Measurements from ENCODE around the gene MAST2.
"Not testable (repeated sequence)": the region's sequence is repeated elsewhere in the genome, so short reads cannot be mapped to it uniquely, and the experiment has no call there.

Gene MAST2

DNA sequence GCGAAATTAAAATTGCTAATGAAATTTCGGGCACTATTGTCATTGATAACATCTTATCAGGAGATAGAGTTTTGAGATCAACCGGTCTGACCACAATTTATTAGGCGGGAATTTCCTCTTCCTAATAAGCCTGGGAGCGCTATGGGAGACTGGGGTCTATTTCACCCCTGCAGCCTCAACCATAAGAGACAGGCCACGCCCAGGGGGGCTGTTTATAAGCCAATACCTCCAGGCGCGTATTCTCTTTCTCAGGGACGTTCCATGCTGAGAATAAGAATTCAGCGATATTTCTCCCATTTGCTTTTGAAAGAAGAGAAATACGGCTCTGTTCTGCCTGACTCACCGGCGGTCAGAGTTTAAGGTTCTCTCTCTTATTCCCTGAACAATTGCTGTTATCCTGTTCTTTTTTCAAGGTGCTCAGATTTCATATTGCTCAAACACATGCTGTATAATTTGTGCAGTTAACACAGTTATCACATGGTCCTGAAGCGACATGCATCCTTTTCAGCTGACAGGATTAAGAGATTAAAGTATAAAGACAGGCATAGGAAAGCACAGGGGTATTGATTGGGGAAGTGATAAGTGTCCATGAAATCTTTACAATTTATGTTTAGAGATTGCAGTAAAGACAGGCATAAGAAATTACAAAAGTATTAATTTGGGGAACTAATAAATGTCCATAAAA, 124.0 kb downstream of the MAST2 start:
- H3K36me3 ChIP-seq (ENCODE audit: control insufficient read depth in 2 of 2, insufficient read depth in 2 of 2, low read length in 2 of 2); H3K27ac ChIP-seq (ENCODE audit: low read depth in 2 of 2, low read length in 2 of 2); H3K9ac ChIP-seq (ENCODE audit: low read depth in 1 of 2, low read length in 2 of 2); H3K4me1 ChIP-seq (ENCODE audit: control insufficient read depth in 2 of 2, insufficient read depth in 2 of 2, low read length in 2 of 2); H3K4me3 ChIP-seq (ENCODE audit: low read length in 2 of 2); H3K9me3 ChIP-seq (ENCODE audit: control insufficient read depth in 2 of 2, low read length in 2 of 2); H3K27me3 ChIP-seq (ENCODE audit: control insufficient read depth in 2 of 2, insufficient read depth in 2 of 2, low read length in 2 of 2): not testable (repeated sequence)

DNA sequence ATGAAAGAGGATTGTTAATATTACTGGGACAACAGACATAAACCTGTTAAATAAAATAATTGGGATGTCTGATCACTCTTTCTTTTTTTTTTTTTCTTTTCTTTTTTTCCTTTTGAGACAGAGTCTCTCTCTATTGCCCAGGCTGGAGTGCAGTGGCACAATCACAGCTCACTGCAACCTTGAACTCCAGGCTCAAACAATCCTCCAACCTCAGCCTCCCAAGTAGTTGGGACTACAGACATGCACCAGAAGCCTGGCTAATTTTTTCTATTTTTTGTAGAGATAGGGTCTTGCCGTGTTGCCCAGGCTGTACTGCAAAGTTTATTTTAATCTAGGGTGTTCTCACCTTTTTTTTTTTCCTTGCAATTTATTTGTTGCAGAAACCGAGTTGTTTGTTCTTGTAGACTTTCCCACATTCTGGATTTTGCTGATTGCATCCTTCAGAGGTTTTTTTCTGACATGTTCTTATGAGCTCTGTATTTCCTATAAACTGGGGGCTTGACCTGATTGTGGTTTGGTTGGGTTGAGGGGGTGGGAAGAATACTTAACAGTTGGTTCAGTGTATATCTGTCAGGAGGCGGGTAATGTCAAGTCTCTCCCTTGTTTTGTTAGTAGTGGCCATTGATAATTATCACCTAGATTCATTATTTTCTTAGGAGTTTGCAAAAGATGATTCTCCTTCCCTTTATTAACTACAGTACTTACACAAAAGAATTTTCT, 125.2 kb downstream of the MAST2 start:
- H3K36me3 ChIP-seq (ENCODE audit: control insufficient read depth in 2 of 2, insufficient read depth in 2 of 2, low read length in 2 of 2) = no peaks in the 10 kb centered on the region
- H3K27ac ChIP-seq (ENCODE audit: low read depth in 2 of 2, low read length in 2 of 2) = no peak overlapping the region
- no peaks in the 10 kb centered on the region for H3K27me3 ChIP-seq (ENCODE audit: control insufficient read depth in 2 of 2, insufficient read depth in 2 of 2, low read length in 2 of 2)
- no peak overlapping the region for H3K4me3 ChIP-seq (ENCODE audit: low read length in 2 of 2)
- no peaks in the 10 kb centered on the region for H3K9me3 ChIP-seq (ENCODE audit: control insufficient read depth in 2 of 2, low read length in 2 of 2)
- peaks cover 0 to 6% of the 10 kb centered on the region in 2 donors for H3K4me1 ChIP-seq (ENCODE audit: control insufficient read depth in 2 of 2, insufficient read depth in 2 of 2, low read length in 2 of 2)
- H3K9ac ChIP-seq (ENCODE audit: low read depth in 1 of 2, low read length in 2 of 2) = no peak overlapping the region

DNA sequence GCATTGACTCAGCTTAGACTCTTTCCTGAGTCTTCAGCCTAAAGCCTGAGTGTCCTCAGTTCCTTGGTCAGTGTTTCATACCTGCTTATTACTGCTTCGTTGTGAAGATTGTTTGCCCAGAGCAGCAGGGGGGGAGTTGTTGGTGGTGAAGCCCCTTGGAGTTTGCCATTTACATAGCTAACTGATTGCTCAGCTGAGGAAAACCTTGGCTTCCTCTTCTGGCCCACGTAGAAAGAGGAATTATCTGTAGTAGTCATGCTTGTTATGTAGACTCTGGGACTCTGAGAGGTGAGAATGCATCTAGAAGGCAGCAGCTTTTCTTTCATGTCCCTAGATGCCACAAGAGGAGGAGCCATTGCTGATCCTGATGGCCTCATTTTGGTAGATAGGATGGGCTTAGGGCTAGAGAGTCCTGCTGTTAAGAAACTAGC, 125.9 kb downstream of the MAST2 start:
- Histone ChIP-seq H3K9ac (ENCODE audit: low read depth in 1 of 2, low read length in 2 of 2) (no peak overlapping the region), H3K36me3 (ENCODE audit: control insufficient read depth in 2 of 2, insufficient read depth in 2 of 2, low read length in 2 of 2) (no peaks in the 10 kb centered on the region), H3K27ac (ENCODE audit: low read depth in 2 of 2, low read length in 2 of 2) (peak overlapping the region in 1 of 2 donors; percentile 38), H3K9me3 (ENCODE audit: control insufficient read depth in 2 of 2, low read length in 2 of 2) (no peaks in the 10 kb centered on the region), H3K4me1 (ENCODE audit: control insufficient read depth in 2 of 2, insufficient read depth in 2 of 2, low read length in 2 of 2) (peaks cover 0 to 4% of the 10 kb centered on the region in 2 donors), H3K4me3 (ENCODE audit: low read length in 2 of 2) (no peak overlapping the region), H3K27me3 (ENCODE audit: control insufficient read depth in 2 of 2, insufficient read depth in 2 of 2, low read length in 2 of 2) (no peaks in the 10 kb centered on the region)

DNA sequence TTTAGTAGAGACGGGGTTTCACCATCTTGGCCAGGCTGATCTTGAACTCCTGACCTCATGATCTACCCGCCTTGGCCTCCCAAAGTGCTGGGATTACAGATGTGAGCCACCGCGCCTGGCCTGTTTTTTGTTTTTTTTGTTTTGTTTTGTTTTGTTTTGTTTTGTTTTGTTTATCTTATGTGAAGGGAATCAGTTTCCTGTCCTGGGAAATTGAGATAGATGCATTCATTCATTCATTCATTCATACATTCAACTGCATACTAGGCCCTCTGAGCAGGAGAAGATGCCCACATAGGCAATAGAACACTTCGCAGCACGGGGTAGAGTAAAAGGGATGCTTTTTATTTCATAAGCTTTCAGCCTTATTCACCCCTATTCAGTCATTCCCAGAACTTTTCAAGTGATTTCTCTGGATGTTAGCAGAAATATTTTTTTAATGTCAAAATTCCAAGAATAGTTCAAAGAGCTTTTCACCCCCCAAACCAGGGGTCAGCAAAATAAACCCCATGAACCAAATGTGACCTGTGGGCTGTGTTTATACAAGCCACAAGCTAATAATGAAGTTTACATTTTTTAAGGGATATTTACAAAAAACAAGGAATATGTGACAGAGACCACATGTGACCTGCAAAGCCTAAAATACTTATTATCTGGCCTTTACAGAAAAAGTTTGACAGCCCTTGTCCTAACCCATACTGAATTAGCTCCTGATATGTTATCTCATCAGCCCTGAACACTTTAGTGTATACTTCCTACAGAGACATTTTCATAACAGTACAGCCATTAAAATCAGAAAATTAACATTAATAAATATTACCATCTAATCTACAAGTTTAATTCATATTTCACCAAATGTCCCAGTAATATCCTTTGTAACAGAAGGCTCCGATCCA, 127.1 kb downstream of the MAST2 start:
- Histone ChIP-seq H3K9ac (ENCODE audit: low read depth in 1 of 2, low read length in 2 of 2) (no peak overlapping the region), H3K9me3 (ENCODE audit: control insufficient read depth in 2 of 2, low read length in 2 of 2) (no peaks in the 10 kb centered on the region), H3K27me3 (ENCODE audit: control insufficient read depth in 2 of 2, insufficient read depth in 2 of 2, low read length in 2 of 2) (no peaks in the 10 kb centered on the region), H3K4me3 (ENCODE audit: low read length in 2 of 2) (no peak overlapping the region), H3K4me1 (ENCODE audit: control insufficient read depth in 2 of 2, insufficient read depth in 2 of 2, low read length in 2 of 2) (no peaks in the 10 kb centered on the region), H3K36me3 (ENCODE audit: control insufficient read depth in 2 of 2, insufficient read depth in 2 of 2, low read length in 2 of 2) (no peaks in the 10 kb centered on the region), H3K27ac (ENCODE audit: low read depth in 2 of 2, low read length in 2 of 2) (no peak overlapping the region)

DNA sequence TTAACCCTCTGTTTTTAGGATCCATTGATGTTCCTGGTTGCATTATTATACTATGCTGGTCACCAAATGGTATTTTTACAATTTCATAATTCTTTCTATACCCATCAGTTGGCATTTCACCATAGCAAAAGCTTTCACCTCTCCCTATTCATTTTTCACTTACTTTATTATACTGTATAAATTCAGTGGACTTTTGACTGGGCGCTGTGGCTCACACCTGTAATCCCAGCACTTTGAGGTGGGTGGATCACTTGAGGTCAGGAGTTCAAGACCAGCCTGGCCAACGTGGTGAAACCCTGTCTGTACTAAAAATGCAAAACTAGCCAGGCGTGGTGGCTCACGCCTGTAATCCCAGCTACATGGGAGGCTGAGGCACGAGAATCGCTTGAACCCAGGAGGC, 128.8 kb downstream of the MAST2 start:
- H3K36me3 ChIP-seq (ENCODE audit: control insufficient read depth in 2 of 2, insufficient read depth in 2 of 2, low read length in 2 of 2); H3K27ac ChIP-seq (ENCODE audit: low read depth in 2 of 2, low read length in 2 of 2); H3K27me3 ChIP-seq (ENCODE audit: control insufficient read depth in 2 of 2, insufficient read depth in 2 of 2, low read length in 2 of 2); H3K9me3 ChIP-seq (ENCODE audit: control insufficient read depth in 2 of 2, low read length in 2 of 2); H3K9ac ChIP-seq (ENCODE audit: low read depth in 1 of 2, low read length in 2 of 2); H3K4me3 ChIP-seq (ENCODE audit: low read length in 2 of 2); H3K4me1 ChIP-seq (ENCODE audit: control insufficient read depth in 2 of 2, insufficient read depth in 2 of 2, low read length in 2 of 2): not testable (repeated sequence)

- Histone ChIP-seq H3K9me3 (ENCODE audit: control insufficient read depth in 2 of 2, low read length in 2 of 2) (no peaks in the 10 kb centered on the region), H3K9ac (ENCODE audit: low read depth in 1 of 2, low read length in 2 of 2) (no peak overlapping the region), H3K4me3 (ENCODE audit: low read length in 2 of 2) (no peak overlapping the region), H3K36me3 (ENCODE audit: control insufficient read depth in 2 of 2, insufficient read depth in 2 of 2, low read length in 2 of 2) (no peaks in the 10 kb centered on the region), H3K4me1 (ENCODE audit: control insufficient read depth in 2 of 2, insufficient read depth in 2 of 2, low read length in 2 of 2) (no peaks in the 10 kb centered on the region), H3K27me3 (ENCODE audit: control insufficient read depth in 2 of 2, insufficient read depth in 2 of 2, low read length in 2 of 2) (no peaks in the 10 kb centered on the region), H3K27ac (ENCODE audit: low read depth in 2 of 2, low read length in 2 of 2) (no peak overlapping the region)
Observed at GRCh38 chr1:45934947-45935346, 131.5 kb downstream of the MAST2 start.

GRCh38 chr1:45938029-45938428, 134.6 kb downstream of the MAST2 start:
- Histone ChIP-seq H3K27me3 (ENCODE audit: control insufficient read depth in 2 of 2, insufficient read depth in 2 of 2, low read length in 2 of 2) (no peaks in the 10 kb centered on the region), H3K9me3 (ENCODE audit: control insufficient read depth in 2 of 2, low read length in 2 of 2) (no peaks in the 10 kb centered on the region), H3K27ac (ENCODE audit: low read depth in 2 of 2, low read length in 2 of 2) (peak overlapping the region in 1 of 2 donors; percentile 21), H3K9ac (ENCODE audit: low read depth in 1 of 2, low read length in 2 of 2) (no peak overlapping the region), H3K36me3 (ENCODE audit: control insufficient read depth in 2 of 2, insufficient read depth in 2 of 2, low read length in 2 of 2) (no peaks in the 10 kb centered on the region), H3K4me3 (ENCODE audit: low read length in 2 of 2) (no peak overlapping the region), H3K4me1 (ENCODE audit: control insufficient read depth in 2 of 2, insufficient read depth in 2 of 2, low read length in 2 of 2) (no peaks in the 10 kb centered on the region)

DNA sequence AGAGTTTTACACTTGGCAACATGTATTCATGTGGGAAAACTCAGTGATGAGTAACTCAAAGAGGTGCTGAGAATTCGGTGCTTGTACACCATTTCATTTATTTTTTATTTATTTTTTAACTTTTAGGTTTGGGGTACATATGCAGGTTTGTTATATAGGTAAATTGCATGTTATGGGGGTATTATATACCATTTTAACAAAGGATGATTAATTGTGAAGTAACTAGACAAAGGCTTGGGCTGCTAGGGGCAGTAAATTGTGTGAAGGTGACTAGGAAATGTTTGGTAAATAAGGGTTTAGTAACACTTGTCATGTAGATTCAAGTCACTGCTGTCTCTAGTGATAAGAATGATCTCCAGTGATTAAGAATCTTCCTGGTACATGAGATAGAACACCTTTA, 139.0 kb downstream of the MAST2 start:
- H3K27ac ChIP-seq (ENCODE audit: low read depth in 2 of 2, low read length in 2 of 2) = no peak overlapping the region
- no peak overlapping the region for H3K9ac ChIP-seq (ENCODE audit: low read depth in 1 of 2, low read length in 2 of 2)
- H3K36me3 ChIP-seq (ENCODE audit: control insufficient read depth in 2 of 2, insufficient read depth in 2 of 2, low read length in 2 of 2) = peaks cover 0 to 2% of the 10 kb centered on the region in 2 donors
- no peak overlapping the region for H3K4me3 ChIP-seq (ENCODE audit: low read length in 2 of 2)
- no peaks in the 10 kb centered on the region for H3K9me3 ChIP-seq (ENCODE audit: control insufficient read depth in 2 of 2, low read length in 2 of 2)
- no peaks in the 10 kb centered on the region for H3K27me3 ChIP-seq (ENCODE audit: control insufficient read depth in 2 of 2, insufficient read depth in 2 of 2, low read length in 2 of 2)
- peaks cover 0 to 12% of the 10 kb centered on the region in 2 donors for H3K4me1 ChIP-seq (ENCODE audit: control insufficient read depth in 2 of 2, insufficient read depth in 2 of 2, low read length in 2 of 2)

DNA sequence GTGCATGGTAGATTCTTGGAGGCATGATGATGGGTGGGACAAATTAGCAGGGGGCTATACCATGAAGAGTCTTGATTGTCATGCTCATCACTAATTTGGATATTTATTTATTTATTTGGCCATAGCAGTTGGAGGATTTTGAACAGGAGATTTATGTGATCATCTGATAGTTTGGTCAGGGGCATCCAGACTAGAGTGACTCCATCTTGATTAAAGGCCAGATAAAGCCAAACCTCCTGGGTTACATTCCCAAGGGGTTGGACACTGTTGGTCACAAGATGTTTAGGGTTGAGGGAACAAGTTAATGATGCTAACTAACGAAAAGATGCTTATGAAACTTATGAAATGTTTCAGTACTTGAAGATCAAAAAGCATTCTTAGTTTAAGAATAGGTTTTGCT, 139.8 kb downstream of the MAST2 start:
- Histone ChIP-seq H3K9ac (ENCODE audit: low read depth in 1 of 2, low read length in 2 of 2) (no peak overlapping the region), H3K9me3 (ENCODE audit: control insufficient read depth in 2 of 2, low read length in 2 of 2) (no peaks in the 10 kb centered on the region), H3K36me3 (ENCODE audit: control insufficient read depth in 2 of 2, insufficient read depth in 2 of 2, low read length in 2 of 2) (peaks cover 0 to 2% of the 10 kb centered on the region in 2 donors), H3K27me3 (ENCODE audit: control insufficient read depth in 2 of 2, insufficient read depth in 2 of 2, low read length in 2 of 2) (no peaks in the 10 kb centered on the region), H3K4me1 (ENCODE audit: control insufficient read depth in 2 of 2, insufficient read depth in 2 of 2, low read length in 2 of 2) (peaks cover 0 to 12% of the 10 kb centered on the region in 2 donors), H3K27ac (ENCODE audit: low read depth in 2 of 2, low read length in 2 of 2) (no peak overlapping the region), H3K4me3 (ENCODE audit: low read length in 2 of 2) (no peak overlapping the region)

DNA sequence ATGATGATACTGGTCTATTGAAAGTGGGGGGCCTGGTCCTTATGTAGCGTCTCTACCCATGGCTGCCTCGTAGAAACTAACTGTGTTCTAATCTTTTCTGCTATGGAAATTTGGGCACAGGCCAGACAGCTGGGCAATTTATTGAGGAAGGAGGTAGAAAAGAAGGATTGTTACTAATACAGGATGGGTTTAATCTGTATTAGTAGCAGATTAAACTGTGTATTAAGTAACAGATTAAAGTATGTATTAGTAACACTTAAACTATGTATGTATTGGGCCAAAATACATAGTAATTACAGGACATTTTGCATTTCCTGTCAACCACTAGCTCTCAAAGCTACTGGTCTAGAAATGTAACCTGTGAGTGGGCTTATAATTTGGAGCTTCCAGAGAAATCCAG, 142.0 kb downstream of the MAST2 start:
- H3K9me3 ChIP-seq (ENCODE audit: control insufficient read depth in 2 of 2, low read length in 2 of 2) = no peaks in the 10 kb centered on the region
- H3K27ac ChIP-seq (ENCODE audit: low read depth in 2 of 2, low read length in 2 of 2) = no peak overlapping the region
- H3K9ac ChIP-seq (ENCODE audit: low read depth in 1 of 2, low read length in 2 of 2) = no peak overlapping the region
- no peak overlapping the region for H3K4me3 ChIP-seq (ENCODE audit: low read length in 2 of 2)
- H3K27me3 ChIP-seq (ENCODE audit: control insufficient read depth in 2 of 2, insufficient read depth in 2 of 2, low read length in 2 of 2) = no peaks in the 10 kb centered on the region
- H3K4me1 ChIP-seq (ENCODE audit: control insufficient read depth in 2 of 2, insufficient read depth in 2 of 2, low read length in 2 of 2) = peaks cover 0 to 12% of the 10 kb centered on the region in 2 donors
- peaks cover 0 to 2% of the 10 kb centered on the region in 2 donors for H3K36me3 ChIP-seq (ENCODE audit: control insufficient read depth in 2 of 2, insufficient read depth in 2 of 2, low read length in 2 of 2)

All from mucosa of rectum (tissue), 2 donors.